Stomach (tissue), 4 donors: Measurements from ENCODE around the gene TNF.

Source experiments
- POLR2A ChIP-seq, 4 donors: fragments of 450-650 bp; IDR thresholded peaks; one replicate each; pipeline ENCODE4 v1.6.1; 2016; ENCODE audit warnings: antibody characterized with exemption in 4 of 4, control low read depth in 2 of 4, mild to moderate bottlenecking in 1 of 4, moderate library complexity in 1 of 4
- TF ChIP-seq, protein P1 (sequence below), 7 experiments: fragments of 450-650 bp in 4 of 7; fragments of 200-600 bp in 3 of 7; sonication (generic) in 3 of 7; IDR thresholded peaks; one replicate each; pipeline ENCODE4 v1.5.1; 2016 to 2019; ENCODE audit warnings: antibody characterized with exemption in 7 of 7, control low read depth in 2 of 7, mild to moderate bottlenecking in 1 of 7

DNA sequence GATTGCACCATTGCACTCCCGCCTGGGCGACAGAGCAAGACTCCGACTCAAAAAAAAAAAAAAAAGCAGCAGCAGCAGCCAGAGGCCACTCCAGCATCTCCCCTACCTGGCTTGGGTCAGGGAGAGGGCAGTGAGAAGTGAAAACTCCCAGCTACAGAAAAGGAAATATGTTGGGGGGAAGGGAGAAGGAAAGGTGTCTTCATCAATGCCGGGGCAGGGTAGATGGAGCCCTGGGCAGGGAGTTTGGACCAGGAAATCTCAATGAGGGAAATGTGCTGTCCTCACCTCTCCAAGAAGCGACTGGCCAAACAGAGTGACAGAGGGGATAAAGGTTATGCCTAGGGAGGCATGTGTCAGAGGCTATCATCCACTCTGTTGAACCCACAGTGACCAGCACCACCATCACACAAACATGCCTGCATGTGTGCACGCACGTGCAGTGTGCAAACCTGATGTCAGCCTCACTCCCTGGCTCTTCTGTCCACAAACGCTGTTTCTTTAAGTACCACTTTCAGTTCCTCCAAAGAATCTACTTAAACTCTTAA is 38.8 kb downstream of the TNF start:
- TF ChIP-seq, protein P1, sequence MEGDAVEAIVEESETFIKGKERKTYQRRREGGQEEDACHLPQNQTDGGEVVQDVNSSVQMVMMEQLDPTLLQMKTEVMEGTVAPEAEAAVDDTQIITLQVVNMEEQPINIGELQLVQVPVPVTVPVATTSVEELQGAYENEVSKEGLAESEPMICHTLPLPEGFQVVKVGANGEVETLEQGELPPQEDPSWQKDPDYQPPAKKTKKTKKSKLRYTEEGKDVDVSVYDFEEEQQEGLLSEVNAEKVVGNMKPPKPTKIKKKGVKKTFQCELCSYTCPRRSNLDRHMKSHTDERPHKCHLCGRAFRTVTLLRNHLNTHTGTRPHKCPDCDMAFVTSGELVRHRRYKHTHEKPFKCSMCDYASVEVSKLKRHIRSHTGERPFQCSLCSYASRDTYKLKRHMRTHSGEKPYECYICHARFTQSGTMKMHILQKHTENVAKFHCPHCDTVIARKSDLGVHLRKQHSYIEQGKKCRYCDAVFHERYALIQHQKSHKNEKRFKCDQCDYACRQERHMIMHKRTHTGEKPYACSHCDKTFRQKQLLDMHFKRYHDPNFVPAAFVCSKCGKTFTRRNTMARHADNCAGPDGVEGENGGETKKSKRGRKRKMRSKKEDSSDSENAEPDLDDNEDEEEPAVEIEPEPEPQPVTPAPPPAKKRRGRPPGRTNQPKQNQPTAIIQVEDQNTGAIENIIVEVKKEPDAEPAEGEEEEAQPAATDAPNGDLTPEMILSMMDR (IDR thresholded peaks at IDR 0.05) = no peak
- no peak for TF ChIP-seq POLR2A (IDR thresholded peaks at IDR 0.05)
